NCI-H510A (cell line): ENCODE data around the gene PRMT7.
"Not testable (repeated sequence)": the region's sequence is repeated elsewhere in the genome, so short reads cannot be mapped to it uniquely, and the experiment has no call there.

ENCODE experiments used
- DNase-seq: peaks from one replicate; lab custom pipeline; 2025; lab: John Stamatoyannopoulos, UW

Gene PRMT7

GRCh38 chr16:68283801-68284598 is 26.8 kb upstream of the PRMT7 start:
- DNase-seq = no peak

GRCh38 chr16:68284847-68285246 is 26.0 kb upstream of the PRMT7 start:
- DNase-seq = no peak

DNA sequence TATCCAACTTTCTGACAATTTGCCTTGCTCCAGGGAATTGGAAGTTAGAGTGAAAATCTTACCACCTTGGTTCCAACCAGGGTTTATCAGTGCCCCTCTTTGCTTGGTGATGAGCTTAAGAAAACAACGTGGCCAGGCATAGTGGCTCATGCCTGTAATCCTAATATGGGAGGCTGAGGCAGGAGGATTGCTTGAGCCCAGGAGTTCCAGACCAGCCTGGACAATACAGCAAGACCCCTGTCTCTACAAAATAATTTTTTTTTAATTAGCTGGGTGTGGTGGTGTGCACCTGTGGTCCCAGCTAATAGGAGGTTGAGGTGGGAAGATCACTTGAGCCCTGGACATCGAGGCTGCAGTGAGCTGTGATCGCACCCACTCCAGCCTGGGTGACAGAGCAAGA is 25.1 kb upstream of the PRMT7 start:
- DNase-seq = no peak

- no peak for DNase-seq
These were observed 24.4 kb upstream of the PRMT7 start for GRCh38 chr16:68286153-68287074.

- DNase-seq = no peak
These were observed 23.3 kb upstream of the PRMT7 start for GRCh38 chr16:68287276-68288251.

- no peak for DNase-seq
These were observed 22.6 kb upstream of the PRMT7 start for GRCh38 chr16:68288252-68288650.

DNA sequence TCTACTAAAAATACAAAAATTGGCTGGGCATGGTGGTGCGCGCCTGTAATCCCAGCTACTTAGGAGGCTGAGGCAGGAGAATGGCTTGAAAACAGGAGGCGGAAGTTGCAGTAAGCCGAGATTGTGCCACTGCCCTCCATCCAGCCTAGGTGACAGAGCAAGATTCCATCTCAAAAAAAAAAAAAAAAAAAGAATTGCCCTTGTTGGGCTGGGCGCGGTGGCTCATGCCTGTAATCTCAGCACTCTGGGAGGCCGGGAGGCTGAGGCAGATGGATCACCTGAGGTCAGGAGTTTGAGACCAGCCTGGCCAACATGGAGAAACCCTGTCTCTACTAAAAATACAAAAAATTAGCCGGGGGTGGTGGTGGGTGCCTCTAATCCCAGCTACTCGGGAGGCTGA is 22.0 kb upstream of the PRMT7 start:
- DNase-seq = not testable (repeated sequence)

DNA sequence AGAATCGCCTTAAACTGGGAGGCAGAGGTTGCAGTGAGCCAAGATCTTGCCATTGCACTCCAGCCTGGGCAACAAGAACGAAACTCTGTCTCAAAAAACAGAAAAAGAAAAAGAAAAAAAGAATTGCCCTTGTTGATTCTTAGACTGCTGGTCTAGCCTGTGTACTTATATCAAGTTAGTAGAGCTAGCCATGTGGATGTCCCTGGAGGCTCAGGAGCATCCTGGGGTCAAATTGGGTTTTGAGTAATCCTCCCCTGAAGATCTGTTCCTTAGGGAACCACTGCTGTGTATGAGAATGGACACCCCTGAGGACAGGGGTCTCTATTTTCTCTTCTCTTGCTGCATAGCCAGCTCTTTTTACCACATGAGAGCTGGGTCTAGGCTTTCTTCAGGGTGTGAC is 21.6 kb upstream of the PRMT7 start:
- no peak for DNase-seq

DNA sequence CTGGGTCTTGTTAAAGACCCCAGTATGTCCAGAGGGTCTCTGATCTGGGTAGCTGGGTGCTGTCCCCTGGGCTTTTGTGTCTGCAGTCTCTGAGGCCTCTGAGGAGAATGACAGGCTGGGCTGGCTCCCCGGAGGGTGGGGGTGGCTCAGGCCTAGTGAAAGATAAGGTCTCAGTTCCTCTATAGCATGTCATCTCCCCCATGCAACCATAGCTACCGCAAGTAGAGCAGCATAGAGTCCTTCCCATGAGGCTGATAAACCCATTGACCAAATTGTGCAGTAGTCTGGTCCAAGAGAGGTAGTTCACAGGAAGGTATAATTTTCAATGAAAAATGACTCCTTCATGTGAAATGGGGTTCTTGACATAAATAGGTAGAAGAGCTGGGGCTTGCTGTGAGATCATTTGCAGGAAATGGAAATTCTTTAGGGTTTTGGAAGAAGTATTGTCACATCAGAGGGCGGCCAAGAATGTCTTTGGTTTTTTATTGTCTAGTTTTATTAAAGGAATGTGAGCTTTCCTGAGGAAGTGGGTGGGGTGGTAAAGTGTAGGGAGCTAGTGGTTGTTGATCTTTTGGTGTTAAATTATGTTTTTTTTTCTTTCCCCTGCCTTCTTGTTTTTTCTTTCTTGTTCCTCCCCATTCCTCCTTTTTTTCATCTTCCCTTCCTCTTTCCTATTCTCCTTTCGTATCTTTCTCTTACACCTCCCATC is 21.0 kb upstream of the PRMT7 start:
- no peak for DNase-seq

DNA sequence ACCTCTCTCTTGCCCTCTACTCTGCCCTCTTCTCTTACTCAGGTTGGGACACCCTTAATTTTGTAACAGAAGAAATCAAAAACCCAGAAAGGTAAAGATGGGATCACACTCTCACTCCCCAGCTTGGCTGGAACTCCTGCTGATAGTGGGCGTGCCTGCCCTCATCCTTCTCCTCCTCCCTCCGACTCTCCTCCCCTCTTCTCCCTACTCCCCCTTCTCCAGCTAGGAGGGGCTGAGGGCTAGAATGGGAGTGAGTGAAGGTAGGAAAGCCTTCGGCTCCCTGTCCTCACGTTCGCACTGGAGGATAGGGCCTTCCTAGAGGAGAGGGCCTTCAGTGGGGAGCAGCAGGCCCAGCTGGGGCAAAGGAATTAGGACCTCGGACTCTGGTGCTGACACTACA is 20.4 kb upstream of the PRMT7 start:
- no peak for DNase-seq

DNA sequence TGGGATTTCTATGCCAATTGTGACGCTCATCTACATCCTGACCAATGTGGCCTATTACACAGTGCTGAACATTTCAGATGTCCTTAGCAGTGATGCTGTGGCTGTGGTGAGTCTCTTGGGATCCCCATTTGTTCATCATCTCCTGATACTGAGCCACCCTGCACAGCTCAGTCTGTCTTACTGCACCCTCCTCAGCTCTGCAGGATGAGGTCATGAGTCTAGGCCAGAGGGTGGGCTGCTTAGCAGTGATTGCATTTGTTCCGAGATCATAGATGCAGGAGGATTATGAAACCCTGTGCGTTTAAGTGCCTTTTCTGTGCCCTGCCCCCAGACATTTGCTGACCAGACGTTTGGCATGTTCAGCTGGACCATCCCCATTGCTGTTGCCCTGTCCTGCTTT is 19.6 kb upstream of the PRMT7 start:
- no peak for DNase-seq

- no peak for DNase-seq
These were observed 18.4 kb upstream of the PRMT7 start for GRCh38 chr16:68292425-68292824.

GRCh38 chr16:68296291-68296690 is 14.5 kb upstream of the PRMT7 start:
- DNase-seq = no peak

DNA sequence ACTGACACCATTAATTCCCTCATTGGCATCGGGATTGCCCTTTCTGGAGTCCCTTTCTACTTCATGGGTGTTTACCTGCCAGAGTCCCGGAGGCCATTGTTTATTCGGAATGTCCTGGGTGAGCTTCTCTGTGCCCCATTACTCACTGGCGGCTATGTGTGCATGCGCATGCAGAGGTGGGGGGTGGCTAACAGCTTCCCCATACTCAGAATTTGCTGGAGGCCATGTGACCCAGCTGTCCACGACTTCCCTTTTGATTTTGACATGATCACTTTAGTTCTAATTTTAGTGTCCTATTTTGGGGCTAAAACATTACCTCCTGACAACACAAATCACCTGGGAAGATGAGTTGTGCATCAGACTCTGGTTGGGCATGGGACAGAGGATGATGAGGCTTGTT is 14.1 kb upstream of the PRMT7 start:
- no peak for DNase-seq

GRCh38 chr16:68297908-68298307 is 12.9 kb upstream of the PRMT7 start:
- no peak for DNase-seq

DNA sequence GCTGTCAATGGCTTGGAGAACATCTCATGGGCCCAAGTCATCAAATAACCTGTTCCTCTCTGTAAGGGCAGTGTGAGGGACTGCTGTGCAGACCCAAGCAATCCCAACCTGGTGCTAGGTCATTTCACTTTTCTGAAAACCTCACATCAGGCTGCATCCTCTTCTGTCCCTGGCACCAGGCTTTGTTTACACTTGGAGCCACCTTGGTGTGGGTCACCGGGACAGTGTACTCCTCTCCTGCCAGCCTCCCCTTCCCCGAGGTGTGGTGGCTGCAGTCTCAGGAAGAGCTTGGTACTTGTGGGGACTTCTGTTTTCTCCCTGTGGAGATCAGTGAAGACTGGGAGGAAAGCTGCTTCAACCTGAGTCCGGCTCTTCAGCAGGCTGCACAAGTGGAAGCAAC is 12.5 kb upstream of the PRMT7 start:
- no peak for DNase-seq

- DNase-seq = no peak
These were observed 11.8 kb upstream of the PRMT7 start for GRCh38 chr16:68298907-68299561.

- DNase-seq = no peak
These were observed 11.0 kb upstream of the PRMT7 start for GRCh38 chr16:68299571-68300453.

DNA sequence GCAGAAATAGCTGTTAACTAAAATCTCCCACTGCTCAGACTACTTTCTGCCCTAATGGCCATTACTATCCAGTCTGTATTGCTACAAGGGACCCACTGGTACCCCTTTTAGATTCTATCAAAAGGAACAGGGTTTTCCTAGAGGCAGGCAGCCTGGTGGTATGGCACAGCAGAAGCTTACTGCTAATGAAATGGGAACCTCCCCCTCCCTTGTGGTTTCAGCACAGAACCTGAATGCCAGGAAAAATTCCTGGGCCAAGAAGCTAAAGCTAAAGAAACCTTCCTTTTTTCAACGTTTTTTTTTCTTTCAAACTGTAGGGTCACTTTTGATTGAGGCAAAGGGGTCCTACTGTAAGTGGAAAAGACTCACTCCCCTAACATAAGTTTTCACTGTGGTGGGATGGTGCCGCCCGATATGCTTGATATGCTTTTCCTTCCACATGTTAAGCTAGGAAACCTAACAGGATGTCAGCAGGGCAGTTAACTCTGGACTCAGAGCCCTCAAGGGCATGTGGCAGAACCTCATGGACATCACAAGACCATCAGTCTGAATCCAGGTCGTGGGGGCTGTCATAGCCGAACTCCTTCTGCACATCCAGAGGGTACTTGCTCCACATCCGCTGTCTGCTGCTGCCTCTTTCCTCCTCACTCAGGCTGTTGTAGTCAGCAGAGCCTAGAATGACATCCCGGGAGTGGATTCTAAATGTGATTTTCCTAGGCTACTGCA is 9.9 kb upstream of the PRMT7 start:
- DNase-seq = no peak
